Transverse colon (tissue), 4 donors: Measurements from ENCODE around the gene AFAP1L1.

Experiments used
- EP300 ChIP-seq: sonication (generic); formaldehyde crosslinking; IDR thresholded peaks from one replicate; pipeline ENCODE4 v1.6.1; 2017; ENCODE audit warnings: antibody characterized with exemption, low read depth
- POLR2A ChIP-seq: fragments of 450-650 bp; IDR thresholded peaks from one replicate; pipeline ENCODE4 v1.6.1; 2016; ENCODE audit warnings: antibody characterized with exemption, mild to moderate bottlenecking, moderate library complexity
- POLR2AphosphoS5 ChIP-seq, 3 donors: sonication (generic); formaldehyde crosslinking; IDR thresholded peaks; one replicate each; pipeline ENCODE4 v1.6.1; 2016; ENCODE audit warnings: antibody characterized with exemption in 3 of 3
- TF ChIP-seq, protein P1 (sequence below), 5 experiments: fragments of 200-600 bp in 3 of 5; fragments of 450-650 bp in 2 of 5; sonication (generic) in 3 of 5; IDR thresholded peaks; 1 replicate in 2 of 5; 2 replicates in 3 of 5; pipeline ENCODE4 v1.5.1; 2016 to 2017; ENCODE audit warnings: antibody characterized with exemption in 5 of 5, inconsistent platforms in 3 of 5, mild to moderate bottlenecking in 2 of 5, moderate library complexity in 1 of 5

DNA sequence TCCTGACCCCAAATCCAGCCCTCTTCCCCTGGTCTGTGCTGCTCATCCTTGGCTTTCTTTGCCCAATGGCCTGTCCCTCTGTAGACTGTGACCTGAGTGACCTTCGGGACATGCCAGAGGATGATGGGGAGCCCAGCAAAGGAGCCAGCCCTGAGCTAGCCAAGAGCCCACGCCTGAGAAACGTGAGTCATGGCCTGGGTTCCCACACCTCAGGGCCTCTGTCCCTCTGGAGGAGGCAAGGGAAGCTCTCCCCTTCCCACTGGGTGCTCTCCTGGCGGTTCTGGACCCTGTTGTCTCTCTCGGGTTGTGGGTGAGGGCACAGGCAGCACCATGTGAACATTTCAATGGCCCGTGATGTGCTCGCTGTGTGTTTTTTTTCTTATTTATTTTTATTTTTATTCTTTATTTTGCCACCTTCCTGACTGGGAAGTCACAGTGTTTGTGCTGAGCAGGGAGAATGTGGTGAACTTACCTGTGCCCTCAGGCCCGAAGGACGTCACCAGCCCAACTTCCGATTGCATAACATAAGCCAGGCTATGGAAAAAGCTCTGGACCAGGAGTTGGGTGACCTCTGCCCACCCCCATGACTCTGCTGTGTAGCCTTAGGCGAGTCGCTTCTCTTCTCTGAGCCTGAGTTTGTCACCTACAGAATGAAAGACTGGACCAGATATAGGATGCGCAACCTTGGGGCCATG, 29.5 kb downstream of the AFAP1L1 start:
- TF ChIP-seq, protein P1, sequence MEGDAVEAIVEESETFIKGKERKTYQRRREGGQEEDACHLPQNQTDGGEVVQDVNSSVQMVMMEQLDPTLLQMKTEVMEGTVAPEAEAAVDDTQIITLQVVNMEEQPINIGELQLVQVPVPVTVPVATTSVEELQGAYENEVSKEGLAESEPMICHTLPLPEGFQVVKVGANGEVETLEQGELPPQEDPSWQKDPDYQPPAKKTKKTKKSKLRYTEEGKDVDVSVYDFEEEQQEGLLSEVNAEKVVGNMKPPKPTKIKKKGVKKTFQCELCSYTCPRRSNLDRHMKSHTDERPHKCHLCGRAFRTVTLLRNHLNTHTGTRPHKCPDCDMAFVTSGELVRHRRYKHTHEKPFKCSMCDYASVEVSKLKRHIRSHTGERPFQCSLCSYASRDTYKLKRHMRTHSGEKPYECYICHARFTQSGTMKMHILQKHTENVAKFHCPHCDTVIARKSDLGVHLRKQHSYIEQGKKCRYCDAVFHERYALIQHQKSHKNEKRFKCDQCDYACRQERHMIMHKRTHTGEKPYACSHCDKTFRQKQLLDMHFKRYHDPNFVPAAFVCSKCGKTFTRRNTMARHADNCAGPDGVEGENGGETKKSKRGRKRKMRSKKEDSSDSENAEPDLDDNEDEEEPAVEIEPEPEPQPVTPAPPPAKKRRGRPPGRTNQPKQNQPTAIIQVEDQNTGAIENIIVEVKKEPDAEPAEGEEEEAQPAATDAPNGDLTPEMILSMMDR (IDR thresholded peaks at IDR 0.05): no peak
- TF ChIP-seq EP300 (no peak), POLR2AphosphoS5 (IDR thresholded peaks at IDR 0.05) (no peak), POLR2A (no peak)
